ENCODE data around the gene CDADC1. TPM values are rescaled to one million over a fixed set of nuclear protein-coding genes. Genes with fewer than 3 reads are reported as not detected.

CDADC1 gene
- 8.9 and 10.6 TPM in 2 replicates for total RNA-seq (2014; rRNA removed; shearing (Covaris generic))

GRCh38 chr13:49247643-49248621, at the start of gene CDADC1:
Gene CDADC1 (plus strand): TSS chr13:49247925. CDS start chr13:49248038, 113 bp downstream.

GRCh38 chr13:49220036-49220855, 27.5 kb upstream of the CDADC1 start, which contains the start of gene MLNR:
Gene MLNR (plus strand): TSS chr13:49220338. CDS start chr13:49220338, 0 bp downstream.

Other genes with a start within 250 kb of the CDADC1 start
- not detected in 2 replicates for gene MLNR, start 27.6 kb upstream of the CDADC1 start, total RNA-seq (2014; rRNA removed; shearing (Covaris generic))
- gene CAB39L, start 196.1 kb downstream of the CDADC1 start, total RNA-seq (2014; rRNA removed; shearing (Covaris generic)), result 2.6 and 3.0 TPM in 2 replicates
- 3.3 and 5.0 TPM in 2 replicates for gene SETDB2, start 196.3 kb downstream of the CDADC1 start, total RNA-seq (2014; rRNA removed; shearing (Covaris generic))
- 4.3 and 9.0 TPM in 2 replicates for gene PHF11, start 248.0 kb downstream of the CDADC1 start, total RNA-seq (2014; rRNA removed; shearing (Covaris generic))